HEK293T (cell line): ENCODE data around the gene CPA3.

ENCODE experiments used
- FOXA1 ChIP-seq: fragments of 450-650 bp; IDR thresholded peaks from 2 replicates; pipeline ENCODE4 v1.6.1; 2016; ENCODE audit warnings: mild to moderate bottlenecking
- FOXK2 ChIP-seq: fragments of 450-650 bp; IDR thresholded peaks from 2 replicates; pipeline ENCODE4 v1.6.1; 2016; ENCODE audit warnings: mild to moderate bottlenecking
- NFRKB ChIP-seq: fragments of 450-650 bp; IDR thresholded peaks from 2 replicates; pipeline ENCODE4 v1.6.1; 2016; ENCODE audit warnings: mild to moderate bottlenecking, moderate library complexity
- SP1 ChIP-seq: fragments of 450-650 bp; IDR thresholded peaks from 2 replicates; pipeline ENCODE4 v1.6.1; 2017
- SUZ12 ChIP-seq: fragments of 450-650 bp; IDR thresholded peaks from 2 replicates; pipeline ENCODE4 v1.6.1; 2016; ENCODE audit warnings: mild to moderate bottlenecking
- TARDBP ChIP-seq: fragments of 450-650 bp; IDR thresholded peaks from 2 replicates; pipeline ENCODE4 v1.6.1; 2016
- ZNF384 ChIP-seq: fragments of 450-650 bp; IDR thresholded peaks from 2 replicates; pipeline ENCODE4 v1.6.1; 2016

DNA sequence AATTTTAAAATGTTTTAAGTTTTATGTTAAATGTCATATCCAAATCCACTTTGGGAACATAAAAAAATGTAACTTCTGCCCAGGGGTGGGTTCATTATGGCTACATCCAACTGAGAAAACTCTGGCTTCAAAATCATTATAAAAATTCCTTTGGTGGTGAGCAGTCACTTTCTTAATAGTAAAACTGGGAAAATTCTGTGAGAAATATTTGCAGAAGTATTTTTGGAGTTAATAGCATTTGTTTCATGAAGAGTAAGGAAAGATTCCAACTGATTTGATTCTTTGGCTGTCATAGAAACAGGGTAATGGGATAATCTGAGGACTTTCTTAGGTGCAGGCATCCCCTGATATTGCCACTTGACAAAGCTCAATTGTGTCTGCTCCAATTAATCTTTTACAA is 38.8 kb downstream of the CPA3 start:
- TF ChIP-seq TARDBP (no peak), FOXA1 (no peak), ZNF384 (no peak), NFRKB (no peak), SP1 (no peak), SUZ12 (no peak), FOXK2 (no peak)
